HepG2 (cell line): ENCODE results near the gene CMAS. TPM values are rescaled to one million over a fixed set of nuclear protein-coding genes. Genes with fewer than 3 reads are reported as not detected.

Experiments
- AGO2 ChIP-seq: fragments of 200-400 bp; formaldehyde crosslinking; optimal IDR thresholded peaks from 2 replicates; pipeline ENCODE3; 2017; ENCODE audit warnings: mild to moderate bottlenecking, low read depth, low read length, moderate library complexity
- BATF2 ChIP-seq: sonication (generic); formaldehyde crosslinking; IDR thresholded peaks from 2 replicates; pipeline ENCODE4 v1.8.0; 2022; ENCODE audit warnings: mild to moderate bottlenecking, missing genetic modification reagents, moderate library complexity
- BRCA1 ChIP-seq: sonication (generic); formaldehyde crosslinking; IDR thresholded peaks from 2 replicates; pipeline ENCODE4 v1.4.0; 2020; ENCODE audit warnings: missing genetic modification reagents
- FOXP1 ChIP-seq, 2 experiments: fragments of 450-650 bp in 1 of 2; IDR thresholded peaks; 2 replicates each; pipeline ENCODE4 v1.6.1; 2017 to 2018; ENCODE audit warnings: antibody characterized with exemption in 1 of 2
- GMEB1 ChIP-seq: sonication (generic); formaldehyde crosslinking; IDR thresholded peaks from 2 replicates; pipeline ENCODE4 v1.5.1; 2020; ENCODE audit warnings: missing genetic modification reagents, mild to moderate bottlenecking, borderline replicate concordance
- HIVEP1 ChIP-seq: sonication (generic); formaldehyde crosslinking; IDR thresholded peaks from 2 replicates; pipeline ENCODE4 v1.4.0; 2020; ENCODE audit warnings: mild to moderate bottlenecking, missing genetic modification reagents
- HNRNPL ChIP-seq: fragments of 200-400 bp; formaldehyde crosslinking; IDR thresholded peaks from 2 replicates; pipeline ENCODE4 v1.6.1; 2017; ENCODE audit warnings: mild to moderate bottlenecking, low read depth, low read length
- NRL ChIP-seq: sonication (generic); formaldehyde crosslinking; IDR thresholded peaks from 2 replicates; pipeline ENCODE4 v1.5.0; 2020; ENCODE audit warnings: missing genetic modification reagents, mild to moderate bottlenecking, moderate library complexity, borderline replicate concordance
- PITX1 ChIP-seq: sonication (generic); formaldehyde crosslinking; IDR thresholded peaks from 2 replicates; pipeline ENCODE4 v1.5.1; 2020; ENCODE audit warnings: mild to moderate bottlenecking, missing genetic modification reagents
- POLR2AphosphoS5 ChIP-seq: IDR thresholded peaks from 2 replicates; pipeline ENCODE4 v1.6.1; 2012; ENCODE audit warnings: low read depth, low read length
- PRDM15 ChIP-seq: sonication (generic); formaldehyde crosslinking; IDR thresholded peaks from 2 replicates; pipeline ENCODE4 v1.4.0; 2020; ENCODE audit warnings: missing genetic modification reagents
- SIN3B ChIP-seq: fragments of 150-350 bp; IDR thresholded peaks from 2 replicates; pipeline ENCODE4 v1.6.1; 2014; ENCODE audit warnings: low read length
- SMYD3 ChIP-seq: sonication (generic); formaldehyde crosslinking; IDR thresholded peaks from 2 replicates; pipeline ENCODE4 v1.8.1; 2023; ENCODE audit warnings: mild to moderate bottlenecking, missing genetic modification reagents
- SOX6 ChIP-seq, 2 experiments: fragments of 450-650 bp in 1 of 2; sonication (generic) in 1 of 2; formaldehyde crosslinking in 1 of 2; IDR thresholded peaks; 2 replicates each; pipeline versions ENCODE4 v1.4.0 to v1.6.1; 2017 to 2020; ENCODE audit warnings: antibody characterized with exemption in 1 of 2, mild to moderate bottlenecking in 1 of 2, missing genetic modification reagents in 1 of 2
- ZFP41 ChIP-seq: sonication (generic); formaldehyde crosslinking; IDR thresholded peaks from 2 replicates; pipeline ENCODE4 v1.4.0; 2020; ENCODE audit warnings: mild to moderate bottlenecking, missing genetic modification reagents, borderline replicate concordance
- ZNF160 ChIP-seq: sonication (generic); formaldehyde crosslinking; IDR thresholded peaks from 2 replicates; pipeline ENCODE4 v1.8.0; 2022; ENCODE audit warnings: mild to moderate bottlenecking, inconsistent platforms, missing genetic modification reagents
- ZNF280D ChIP-seq: sonication (generic); formaldehyde crosslinking; IDR thresholded peaks from 2 replicates; pipeline ENCODE4 v1.5.1; 2020; ENCODE audit warnings: mild to moderate bottlenecking, missing genetic modification reagents
- ZNF816 ChIP-seq: sonication (generic); formaldehyde crosslinking; IDR thresholded peaks from 2 replicates; pipeline ENCODE4 v1.8.0; 2022; ENCODE audit warnings: missing genetic modification reagents, mild to moderate bottlenecking, borderline replicate concordance
- ZSCAN20 ChIP-seq: sonication (generic); formaldehyde crosslinking; IDR thresholded peaks from 2 replicates; pipeline ENCODE4 v1.4.0; 2020; ENCODE audit warnings: missing genetic modification reagents, mild to moderate bottlenecking, borderline replicate concordance
- ZSCAN31 ChIP-seq: sonication (generic); formaldehyde crosslinking; IDR thresholded peaks from 2 replicates; pipeline ENCODE4 v1.5.0; 2020; ENCODE audit warnings: low read depth, mild to moderate bottlenecking, missing genetic modification reagents
- polyA plus RNA-seq, 8 experiments: library from polyadenylated mRNA; depleted of rRNA in 3 of 8; stranded (reverse) in 7 of 8; unstranded in 1 of 8; fragments of >200 nt; fragmentation: Illumina TruSeq in 4 of 8; extraction: Trizol in 4 of 8; gene quantifications; 2 replicates each; pipeline versions ENCODE4 v1.2.1 to v1.2.3, GENCODE V29; 2011 to 2016; ENCODE audit warnings: low read depth in 4 of 8, missing spikeins in 1 of 8, mixed read lengths in 1 of 8; ENCODE audit not compliant: insufficient read depth in 1 of 8
- total RNA-seq, 5 experiments: library from RNA; depleted of rRNA; stranded (reverse); fragments of >200 nt; fragmentation: Illumina TruSeq; extraction: Trizol; gene quantifications; 2 replicates each; pipeline ENCODE4 v1.2.3, GENCODE V29; 2016; ENCODE audit warnings: low read depth in 1 of 5

The CMAS gene
- total and polyA plus RNA-seq, 2 of the 13 experiments (the other 11 are each of a cell fraction or from before 2014, with no cell fraction given) = 14.0 to 21.3 TPM

GRCh38 chr12:22046090-22046967 is at the start of gene CMAS (continued):
- TF ChIP-seq PRDM15 (CRISPR knock-in tag) (no peak), GMEB1 (CRISPR knock-in tag) (peak; percentile 48; the same call in 1 of the 2 replicates), ZSCAN31 (CRISPR knock-in tag) (peak; percentile 75), PITX1 (CRISPR knock-in tag) (0 out of 2 replicates have a peak, but pooled peaks have one; percentile 14), NRL (CRISPR knock-in tag) (no peak), ZSCAN20 (no peak), BATF2 (CRISPR knock-in tag) (no peak), AGO2 (peak; percentile 72), SMYD3 (no peak), SIN3B (no peak), HIVEP1 (CRISPR knock-in tag) (no peak), ZNF280D (CRISPR knock-in tag) (no peak), ZNF816 (CRISPR knock-in tag) (no peak), HNRNPL (no peak), POLR2AphosphoS5 (peak; percentile 63), ZFP41 (CRISPR knock-in tag) (no peak), ZNF160 (no peak), FOXP1 (IDR thresholded peaks at IDR 0.05) (no peak), FOXP1 (CRISPR knock-in tag; IDR thresholded peaks at IDR 0.05) (no peak), SOX6 (IDR thresholded peaks at IDR 0.05) (no peak), SOX6 (CRISPR knock-in tag; IDR thresholded peaks at IDR 0.05) (peak; percentile 49), BRCA1 (no peak)
